ENCODE measurements around the gene TMC1. TPM values are rescaled to one million over a fixed set of nuclear protein-coding genes. Genes with fewer than 3 reads are reported as not detected.

Gene TMC1
- total RNA-seq, 1 donor from 2014 or later = not detected

DNA sequence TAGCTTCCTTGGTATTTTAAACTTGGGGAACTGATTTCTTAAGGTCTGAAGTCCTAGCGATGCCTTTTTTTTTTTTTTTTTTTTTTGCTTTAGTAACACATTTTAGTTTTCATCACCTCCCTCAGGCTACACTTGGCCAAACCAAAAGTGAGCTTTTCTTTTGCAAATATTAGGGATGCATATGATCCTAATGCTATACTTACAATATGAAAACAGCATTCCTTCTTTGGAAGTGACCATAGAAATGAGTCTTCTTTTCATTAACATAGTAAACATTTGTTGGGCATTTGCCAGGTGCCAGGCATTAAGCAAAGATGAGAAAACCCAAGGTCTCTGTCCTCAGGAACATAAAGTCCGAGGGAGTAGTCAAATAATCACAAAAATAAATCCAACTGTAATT, 241.6 kb downstream of the TMC1 start:
- TF ChIP-seq, protein P1, sequence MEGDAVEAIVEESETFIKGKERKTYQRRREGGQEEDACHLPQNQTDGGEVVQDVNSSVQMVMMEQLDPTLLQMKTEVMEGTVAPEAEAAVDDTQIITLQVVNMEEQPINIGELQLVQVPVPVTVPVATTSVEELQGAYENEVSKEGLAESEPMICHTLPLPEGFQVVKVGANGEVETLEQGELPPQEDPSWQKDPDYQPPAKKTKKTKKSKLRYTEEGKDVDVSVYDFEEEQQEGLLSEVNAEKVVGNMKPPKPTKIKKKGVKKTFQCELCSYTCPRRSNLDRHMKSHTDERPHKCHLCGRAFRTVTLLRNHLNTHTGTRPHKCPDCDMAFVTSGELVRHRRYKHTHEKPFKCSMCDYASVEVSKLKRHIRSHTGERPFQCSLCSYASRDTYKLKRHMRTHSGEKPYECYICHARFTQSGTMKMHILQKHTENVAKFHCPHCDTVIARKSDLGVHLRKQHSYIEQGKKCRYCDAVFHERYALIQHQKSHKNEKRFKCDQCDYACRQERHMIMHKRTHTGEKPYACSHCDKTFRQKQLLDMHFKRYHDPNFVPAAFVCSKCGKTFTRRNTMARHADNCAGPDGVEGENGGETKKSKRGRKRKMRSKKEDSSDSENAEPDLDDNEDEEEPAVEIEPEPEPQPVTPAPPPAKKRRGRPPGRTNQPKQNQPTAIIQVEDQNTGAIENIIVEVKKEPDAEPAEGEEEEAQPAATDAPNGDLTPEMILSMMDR (IDR thresholded peaks at IDR 0.05) = no peak
- H3K36me3 Mint-ChIP-seq (ENCODE audit: low read depth) = no peaks in the 10 kb centered on the region
- H3K27ac Mint-ChIP-seq (ENCODE audit: unreplicated experiment) = no peak overlapping the region
- H3K4me3 Mint-ChIP-seq (ENCODE audit: unreplicated experiment) = no peak overlapping the region
- H3K27me3 Mint-ChIP-seq (ENCODE audit: low read depth) = peaks cover 42% of the 10 kb centered on the region
- no peak for DNase-seq (ENCODE audit: low spot score)
- no peaks in the 10 kb centered on the region for H3K9me3 Mint-ChIP-seq (ENCODE audit: low read depth)
- H3K4me1 Mint-ChIP-seq (ENCODE audit: low read depth) = no peaks in the 10 kb centered on the region

DNA sequence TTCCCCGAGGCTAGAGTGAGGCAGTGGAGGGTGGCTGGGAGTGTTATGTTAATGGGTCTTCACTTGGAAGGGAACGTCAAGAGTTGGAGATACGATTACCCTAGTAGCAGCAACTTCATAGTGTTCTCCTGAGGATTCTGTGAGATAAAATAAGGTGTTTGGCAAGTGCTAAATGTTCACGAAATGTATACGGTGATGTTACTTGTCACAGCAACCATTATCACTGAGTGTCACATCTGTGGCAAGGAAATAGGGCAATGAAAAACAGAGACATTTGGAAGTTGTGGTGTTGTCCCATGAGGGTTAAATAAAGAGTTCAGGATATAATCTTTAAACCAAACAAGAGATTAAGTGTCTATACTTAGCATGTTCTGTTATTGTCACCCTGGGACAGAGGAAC, 248.1 kb downstream of the TMC1 start:
- TF ChIP-seq, protein P1 (IDR thresholded peaks at IDR 0.05) = no peak
- DNase-seq (ENCODE audit: low spot score) = no peak
- Mint-ChIP-seq H3K27me3 (ENCODE audit: low read depth) (peaks cover 9% of the 10 kb centered on the region), H3K9me3 (ENCODE audit: low read depth) (no peaks in the 10 kb centered on the region), H3K4me3 (ENCODE audit: unreplicated experiment) (no peak overlapping the region), H3K36me3 (ENCODE audit: low read depth) (no peaks in the 10 kb centered on the region), H3K4me1 (ENCODE audit: low read depth) (peaks cover 6% of the 10 kb centered on the region), H3K27ac (ENCODE audit: unreplicated experiment) (no peak overlapping the region)

DNA sequence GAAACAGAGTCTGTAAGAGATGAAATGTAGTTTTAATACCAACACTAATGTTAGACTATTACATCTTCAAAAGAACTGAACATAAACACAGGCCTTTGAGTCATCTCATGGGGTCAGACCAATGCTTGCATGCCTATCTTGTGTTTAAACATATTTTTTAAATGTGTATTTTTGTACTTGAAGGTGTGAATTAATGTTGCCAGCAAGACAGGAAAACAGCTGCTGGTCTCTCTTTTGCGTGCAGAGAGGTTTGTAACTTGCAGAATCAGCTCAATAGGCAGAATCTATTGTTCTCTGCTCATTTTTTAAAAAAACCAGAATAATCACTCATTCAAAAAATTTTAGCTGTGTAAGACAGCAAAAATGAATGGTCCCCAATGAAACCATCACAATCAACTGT, 251.3 kb downstream of the TMC1 start:
- no peak overlapping the region for H3K4me3 Mint-ChIP-seq (ENCODE audit: unreplicated experiment)
- H3K27me3 Mint-ChIP-seq (ENCODE audit: low read depth) = peaks cover 6% of the 10 kb centered on the region
- no peaks in the 10 kb centered on the region for H3K9me3 Mint-ChIP-seq (ENCODE audit: low read depth)
- TF ChIP-seq, protein P1 (IDR thresholded peaks at IDR 0.05) = no peak
- H3K27ac Mint-ChIP-seq (ENCODE audit: unreplicated experiment) = no peak overlapping the region
- H3K4me1 Mint-ChIP-seq (ENCODE audit: low read depth) = peaks cover 6% of the 10 kb centered on the region
- no peaks in the 10 kb centered on the region for H3K36me3 Mint-ChIP-seq (ENCODE audit: low read depth)
- no peak for DNase-seq (ENCODE audit: low spot score)

DNA sequence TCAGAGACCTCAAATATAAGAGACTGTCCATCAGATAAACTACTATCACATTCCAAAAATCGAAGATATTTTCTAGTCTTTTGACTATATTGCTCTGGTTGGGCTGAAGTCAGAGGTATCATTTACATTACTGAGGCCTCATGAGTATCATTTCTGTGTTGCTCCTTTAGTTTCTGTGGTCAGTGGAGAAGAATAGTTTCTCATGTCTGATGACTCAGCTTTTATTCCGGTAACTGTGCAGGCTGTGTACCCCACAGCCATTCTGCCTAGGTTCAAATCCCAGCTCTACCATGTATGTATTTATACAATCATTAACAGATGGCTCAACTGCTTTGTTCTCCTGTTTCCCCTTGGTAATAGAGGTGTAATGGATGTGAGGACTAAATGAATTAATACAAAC, 252.2 kb downstream of the TMC1 start:
- TF ChIP-seq, protein P1 (IDR thresholded peaks at IDR 0.05) = no peak
- no peaks in the 10 kb centered on the region for H3K36me3 Mint-ChIP-seq (ENCODE audit: low read depth)
- no peak for DNase-seq (ENCODE audit: low spot score)
- no peaks in the 10 kb centered on the region for H3K9me3 Mint-ChIP-seq (ENCODE audit: low read depth)
- peaks cover 6% of the 10 kb centered on the region for H3K4me1 Mint-ChIP-seq (ENCODE audit: low read depth)
- H3K27me3 Mint-ChIP-seq (ENCODE audit: low read depth) = peaks cover 5% of the 10 kb centered on the region
- no peak overlapping the region for H3K27ac Mint-ChIP-seq (ENCODE audit: unreplicated experiment)
- no peak overlapping the region for H3K4me3 Mint-ChIP-seq (ENCODE audit: unreplicated experiment)

DNA sequence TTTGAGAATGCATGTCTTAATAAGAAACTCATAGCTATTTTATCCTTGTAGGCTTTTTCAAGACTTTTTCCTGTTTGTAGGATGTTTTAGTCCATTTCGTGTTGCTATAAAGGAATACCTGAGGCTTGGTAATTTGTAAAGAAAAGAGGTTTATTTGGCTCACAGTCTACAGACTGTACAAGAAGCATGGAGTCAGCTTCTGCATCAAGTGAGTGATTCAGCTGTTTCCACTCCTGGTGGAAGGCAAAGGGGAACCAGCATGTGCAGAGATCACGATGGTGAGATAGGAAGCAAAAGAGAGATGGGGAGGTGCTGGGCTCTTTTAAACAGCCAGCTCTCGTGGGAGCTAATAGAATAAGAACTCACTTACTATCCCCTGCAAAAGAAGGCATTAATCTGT, 254.2 kb downstream of the TMC1 start:
- H3K4me1 Mint-ChIP-seq (ENCODE audit: low read depth) = peaks cover 6% of the 10 kb centered on the region
- H3K27me3 Mint-ChIP-seq (ENCODE audit: low read depth) = peaks cover 10% of the 10 kb centered on the region
- no peak for DNase-seq (ENCODE audit: low spot score)
- no peaks in the 10 kb centered on the region for H3K36me3 Mint-ChIP-seq (ENCODE audit: low read depth)
- H3K9me3 Mint-ChIP-seq (ENCODE audit: low read depth) = no peaks in the 10 kb centered on the region
- TF ChIP-seq, protein P1 (IDR thresholded peaks at IDR 0.05) = no peak
- no peak overlapping the region for H3K4me3 Mint-ChIP-seq (ENCODE audit: unreplicated experiment)
- no peak overlapping the region for H3K27ac Mint-ChIP-seq (ENCODE audit: unreplicated experiment)

All from chondrocyte (in vitro differentiated cells).